Activated T-cell treated with anti-CD3 and anti-CD28 coated beads, Interleukin-2, amount 50 U/mL, for 48 hours (primary cell): Measurements from ENCODE around the gene TMEM11.
A peak's percentile ranks its signal among the peaks of the same experiment; 100 is the strongest.

Experiments used
- DNase-seq, 2 experiments: peaks; one replicate each; pipeline ENCODE4 v3.0.0-alpha.2; 2020

The TMEM11 gene

GRCh38 chr17:21177854-21178600, 35.9 kb downstream of the TMEM11 start:
- peak in 1 of 2 experiments; percentile 5 for DNase-seq

- DNase-seq: peak in 1 of 2 experiments; percentile 12
Observed at GRCh38 chr17:21177401-21177800, 36.6 kb downstream of the TMEM11 start.

- peak in 1 of 2 experiments; percentile 8 for DNase-seq
Observed at GRCh38 chr17:21176773-21177395, 37.1 kb downstream of the TMEM11 start.

GRCh38 chr17:21174713-21175112, 39.2 kb downstream of the TMEM11 start:
- DNase-seq: no peak

GRCh38 chr17:21174186-21174585, 39.8 kb downstream of the TMEM11 start:
- no peak for DNase-seq

GRCh38 chr17:21173543-21173942, 40.4 kb downstream of the TMEM11 start:
- DNase-seq: no peak

GRCh38 chr17:21172846-21173245, 41.1 kb downstream of the TMEM11 start:
- no peak for DNase-seq

GRCh38 chr17:21171970-21172510, 41.9 kb downstream of the TMEM11 start:
- no peak for DNase-seq

GRCh38 chr17:21171309-21171922, 42.5 kb downstream of the TMEM11 start:
- DNase-seq: peak in 1 of 2 experiments; percentile 30

- DNase-seq: no peak
Observed at GRCh38 chr17:21170809-21171208, 43.2 kb downstream of the TMEM11 start.

GRCh38 chr17:21169496-21169895, 44.5 kb downstream of the TMEM11 start:
- no peak for DNase-seq

- DNase-seq: no peak
Observed at GRCh38 chr17:21168555-21168865, 45.5 kb downstream of the TMEM11 start.

GRCh38 chr17:21167303-21167702, 46.7 kb downstream of the TMEM11 start:
- DNase-seq: no peak

- no peak for DNase-seq
Observed at GRCh38 chr17:21166595-21167210, 47.3 kb downstream of the TMEM11 start.

GRCh38 chr17:21165922-21166594, 47.9 kb downstream of the TMEM11 start:
- no peak for DNase-seq

- no peak for DNase-seq
Observed at GRCh38 chr17:21164620-21165019, 49.3 kb downstream of the TMEM11 start.

GRCh38 chr17:21164216-21164615, 49.7 kb downstream of the TMEM11 start:
- no peak for DNase-seq

- no peak for DNase-seq
Observed at GRCh38 chr17:21163101-21163500, 50.9 kb downstream of the TMEM11 start.

GRCh38 chr17:21162394-21162775, 51.6 kb downstream of the TMEM11 start:
- DNase-seq: no peak

GRCh38 chr17:21161498-21162393, 52.2 kb downstream of the TMEM11 start:
- DNase-seq: no peak

- DNase-seq: no peak
Observed at GRCh38 chr17:21160401-21160800, 53.6 kb downstream of the TMEM11 start.
